LNCAP (cell line): Measurements from ENCODE around the gene LIPJ.

Experiments
- TF ChIP-seq, protein P1 (sequence below): fragments of 450-650 bp; IDR thresholded peaks from 2 replicates; pipeline ENCODE4 v1.5.1; 2017; ENCODE audit warnings: mild to moderate bottlenecking

The LIPJ gene

DNA sequence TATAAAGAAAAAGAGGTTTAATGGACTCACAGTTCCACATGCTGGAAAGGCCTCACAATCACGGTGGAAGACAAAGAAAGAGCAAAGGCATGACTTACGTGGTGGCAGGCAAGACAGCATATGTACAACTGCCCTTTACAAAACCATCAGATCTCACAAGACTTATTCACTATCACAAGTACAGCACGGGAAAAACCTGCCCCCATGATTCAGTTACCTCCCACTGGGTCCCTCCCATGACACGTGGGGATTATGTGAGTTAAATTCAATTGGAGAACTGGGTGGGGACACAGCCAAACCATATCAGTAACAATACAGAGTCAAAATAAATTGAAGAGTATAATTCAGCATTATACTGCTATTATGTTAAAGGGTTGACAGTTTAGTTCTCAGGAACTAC, 41.2 kb upstream of the LIPJ start:
- TF ChIP-seq, protein P1, sequence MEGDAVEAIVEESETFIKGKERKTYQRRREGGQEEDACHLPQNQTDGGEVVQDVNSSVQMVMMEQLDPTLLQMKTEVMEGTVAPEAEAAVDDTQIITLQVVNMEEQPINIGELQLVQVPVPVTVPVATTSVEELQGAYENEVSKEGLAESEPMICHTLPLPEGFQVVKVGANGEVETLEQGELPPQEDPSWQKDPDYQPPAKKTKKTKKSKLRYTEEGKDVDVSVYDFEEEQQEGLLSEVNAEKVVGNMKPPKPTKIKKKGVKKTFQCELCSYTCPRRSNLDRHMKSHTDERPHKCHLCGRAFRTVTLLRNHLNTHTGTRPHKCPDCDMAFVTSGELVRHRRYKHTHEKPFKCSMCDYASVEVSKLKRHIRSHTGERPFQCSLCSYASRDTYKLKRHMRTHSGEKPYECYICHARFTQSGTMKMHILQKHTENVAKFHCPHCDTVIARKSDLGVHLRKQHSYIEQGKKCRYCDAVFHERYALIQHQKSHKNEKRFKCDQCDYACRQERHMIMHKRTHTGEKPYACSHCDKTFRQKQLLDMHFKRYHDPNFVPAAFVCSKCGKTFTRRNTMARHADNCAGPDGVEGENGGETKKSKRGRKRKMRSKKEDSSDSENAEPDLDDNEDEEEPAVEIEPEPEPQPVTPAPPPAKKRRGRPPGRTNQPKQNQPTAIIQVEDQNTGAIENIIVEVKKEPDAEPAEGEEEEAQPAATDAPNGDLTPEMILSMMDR, result no peak

DNA sequence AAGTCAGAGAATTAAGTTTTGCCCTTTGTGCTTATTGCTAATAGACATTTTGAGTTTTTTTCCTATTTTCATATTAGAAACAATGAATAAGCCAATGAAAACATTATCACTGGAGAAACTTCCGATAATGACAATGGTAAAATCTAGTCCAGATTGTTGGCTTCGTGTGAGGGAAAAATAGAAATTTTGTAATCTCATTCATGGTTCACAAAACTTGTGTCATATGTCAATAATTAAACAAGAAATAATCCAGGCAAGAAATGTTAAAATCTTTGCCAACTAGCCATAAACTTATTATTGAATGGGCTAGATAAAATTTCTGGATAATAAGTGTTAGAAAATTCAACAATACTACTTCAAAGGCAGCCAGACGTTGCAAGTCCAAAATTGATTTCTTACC, 40.1 kb upstream of the LIPJ start:
- TF ChIP-seq, protein P1, result no peak

DNA sequence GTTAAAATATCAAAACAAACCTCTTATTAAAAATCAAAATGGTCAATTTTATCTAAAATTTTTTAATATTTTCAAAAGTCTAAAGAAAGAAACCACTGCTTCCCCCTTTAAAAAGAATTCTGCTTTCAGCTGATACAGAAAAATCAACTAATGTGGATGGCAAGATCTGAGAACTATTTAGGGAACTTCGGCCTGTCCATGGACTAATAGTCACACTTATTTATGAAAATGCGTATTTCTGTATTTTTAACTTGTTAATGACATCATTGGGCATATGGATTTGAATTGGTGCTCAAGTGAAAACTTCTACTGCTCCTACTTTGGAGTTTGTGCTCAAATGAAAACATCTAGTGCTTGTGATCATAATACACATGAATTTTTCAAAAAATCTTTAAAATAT, 35.3 kb upstream of the LIPJ start:
- TF ChIP-seq, protein P1, result no peak

DNA sequence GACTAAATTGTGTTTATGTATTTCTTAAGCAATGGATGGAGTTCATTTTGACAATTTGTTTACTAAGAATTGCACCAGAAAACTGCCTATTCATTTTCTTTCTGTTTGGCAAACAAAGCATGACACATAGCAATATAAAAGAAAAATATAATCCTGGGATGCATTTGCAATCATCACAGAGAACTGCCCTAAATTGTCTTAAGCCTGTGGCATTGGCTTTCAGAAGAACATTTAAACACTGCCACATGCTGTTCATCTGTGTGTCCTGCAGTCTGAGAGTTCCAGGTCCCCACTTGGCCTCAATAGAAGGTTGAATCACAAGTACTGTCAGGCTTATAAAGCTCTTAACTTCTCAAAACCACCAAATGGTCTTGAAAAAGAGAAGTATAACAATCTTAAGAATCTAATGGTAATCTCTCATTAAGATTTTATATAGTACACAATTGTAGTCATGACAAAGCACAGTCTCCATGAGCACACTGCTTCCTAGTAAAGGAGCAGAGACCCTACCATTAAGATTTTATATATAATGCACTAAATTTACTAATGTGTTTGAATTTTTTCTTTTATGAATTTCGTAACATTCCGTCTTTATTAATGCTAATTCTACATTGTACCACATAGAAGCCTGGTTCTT, 33.3 kb upstream of the LIPJ start:
- TF ChIP-seq, protein P1, result peak; percentile 64

DNA sequence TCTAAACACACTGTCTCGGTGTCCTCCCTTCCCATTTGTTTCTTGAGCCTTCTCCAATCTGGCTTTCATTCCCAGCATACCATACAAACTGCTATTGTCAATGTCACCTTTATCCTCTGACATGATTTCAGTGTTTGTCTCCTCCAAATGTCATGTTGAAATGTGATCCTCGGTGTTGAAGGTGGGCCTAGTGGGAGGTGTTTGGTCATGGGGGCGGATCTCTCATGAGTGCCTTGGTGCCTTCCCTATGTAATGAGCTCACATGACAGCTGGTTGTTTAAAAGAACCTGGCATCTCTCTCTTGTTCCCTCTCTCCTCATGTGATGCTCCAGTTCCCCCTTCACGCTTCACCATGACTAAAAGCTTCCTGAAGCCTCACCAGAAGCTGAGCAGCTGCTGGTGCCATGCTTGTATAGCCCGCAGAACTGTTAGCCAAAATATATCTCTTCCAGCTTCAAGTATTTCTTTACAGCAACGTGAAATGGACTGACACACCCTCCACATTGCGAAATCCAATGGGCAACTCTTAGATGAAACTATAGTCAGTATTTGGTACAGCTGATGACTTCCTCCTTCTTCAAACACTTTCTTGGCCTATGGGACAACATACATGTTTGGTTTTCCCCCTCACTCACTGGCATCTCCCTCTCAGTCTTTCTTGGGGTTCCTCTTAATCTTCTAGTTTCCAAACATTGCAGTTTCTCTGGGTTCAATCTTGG, 31.2 kb upstream of the LIPJ start:
- TF ChIP-seq, protein P1, result no peak

DNA sequence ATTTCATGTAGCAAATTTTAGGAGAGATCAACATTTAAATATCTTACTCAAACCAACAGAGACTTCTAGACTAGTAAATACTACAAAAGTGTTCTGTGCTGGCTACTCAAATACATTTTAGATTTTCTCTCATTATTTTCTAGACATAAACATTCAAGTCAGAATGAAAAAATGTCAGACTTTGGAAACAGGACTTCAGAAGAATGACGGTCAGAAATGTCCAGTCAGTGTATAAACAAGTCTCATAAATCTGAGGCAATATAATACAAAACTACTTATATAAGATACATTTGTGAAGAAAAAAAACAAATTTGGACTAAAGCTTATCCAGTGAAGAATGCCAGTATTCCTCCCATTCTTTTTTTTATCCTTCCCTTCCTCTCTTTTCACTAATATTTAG, 29.3 kb upstream of the LIPJ start:
- TF ChIP-seq, protein P1, result no peak

DNA sequence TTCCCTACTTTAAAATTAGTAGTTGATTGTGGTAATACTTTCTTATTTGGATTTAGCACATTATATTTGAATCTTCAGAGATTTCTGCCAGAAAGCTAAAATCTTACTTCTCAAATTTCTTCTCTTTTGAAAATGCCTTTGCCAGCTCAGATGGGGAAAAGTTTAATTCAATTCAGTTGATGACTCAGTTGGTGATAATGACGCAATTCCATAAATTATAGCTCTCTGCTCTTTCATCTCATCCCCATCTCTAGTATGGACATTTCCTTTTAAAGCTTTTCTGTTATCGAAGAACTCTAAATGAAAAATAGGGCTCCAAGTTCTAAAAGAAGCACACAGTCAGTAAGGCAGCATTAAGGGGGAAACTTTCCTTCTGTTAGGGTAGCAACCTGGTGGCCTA, 28.9 kb upstream of the LIPJ start:
- TF ChIP-seq, protein P1, result no peak
